DOHH2 (cell line): ENCODE measurements around the gene BBS7.

ENCODE experiments used
- EZH2phosphoT487 ChIP-seq: fragments of 200-600 bp; sonication (generic); IDR thresholded peaks from 2 replicates; pipeline ENCODE4 v1.6.1; 2017; ENCODE audit warnings: borderline replicate concordance, mild to moderate bottlenecking, antibody characterized with exemption, low read length, moderate library complexity, mixed read lengths
- TF ChIP-seq, protein P1 (sequence below): fragments of 200-600 bp; sonication (generic); IDR thresholded peaks from one replicate; pipeline ENCODE4 v1.5.1; 2014; ENCODE audit warnings: antibody characterized with exemption, mild to moderate bottlenecking, low read depth, low read length; ENCODE audit not compliant: poor library complexity, severe bottlenecking

GRCh38 chr4:121824171-121824527 is 46.1 kb downstream of the BBS7 start:
- TF ChIP-seq, protein P1, sequence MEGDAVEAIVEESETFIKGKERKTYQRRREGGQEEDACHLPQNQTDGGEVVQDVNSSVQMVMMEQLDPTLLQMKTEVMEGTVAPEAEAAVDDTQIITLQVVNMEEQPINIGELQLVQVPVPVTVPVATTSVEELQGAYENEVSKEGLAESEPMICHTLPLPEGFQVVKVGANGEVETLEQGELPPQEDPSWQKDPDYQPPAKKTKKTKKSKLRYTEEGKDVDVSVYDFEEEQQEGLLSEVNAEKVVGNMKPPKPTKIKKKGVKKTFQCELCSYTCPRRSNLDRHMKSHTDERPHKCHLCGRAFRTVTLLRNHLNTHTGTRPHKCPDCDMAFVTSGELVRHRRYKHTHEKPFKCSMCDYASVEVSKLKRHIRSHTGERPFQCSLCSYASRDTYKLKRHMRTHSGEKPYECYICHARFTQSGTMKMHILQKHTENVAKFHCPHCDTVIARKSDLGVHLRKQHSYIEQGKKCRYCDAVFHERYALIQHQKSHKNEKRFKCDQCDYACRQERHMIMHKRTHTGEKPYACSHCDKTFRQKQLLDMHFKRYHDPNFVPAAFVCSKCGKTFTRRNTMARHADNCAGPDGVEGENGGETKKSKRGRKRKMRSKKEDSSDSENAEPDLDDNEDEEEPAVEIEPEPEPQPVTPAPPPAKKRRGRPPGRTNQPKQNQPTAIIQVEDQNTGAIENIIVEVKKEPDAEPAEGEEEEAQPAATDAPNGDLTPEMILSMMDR, result no peak
- TF ChIP-seq EZH2phosphoT487, result no peak
